Peyer's patch (tissue), 4 donors: ENCODE measurements around the gene TRAPPC13. TPM values are rescaled to one million over a fixed set of nuclear protein-coding genes. Genes with fewer than 3 reads are reported as not detected.
"Not testable (repeated sequence)": the region's sequence is repeated elsewhere in the genome, so short reads cannot be mapped to it uniquely, and the experiment has no call there.

ENCODE experiments used
- DNase-seq, 3 donors: peaks; one replicate each; pipeline ENCODE4 v3.0.0-alpha.2; 2017 to 2019
- H3K27ac ChIP-seq, 4 donors: fragments of 200-600 bp; sonication (generic); one replicate each; pipeline ENCODE4 v1.5.1; 2016 to 2019
- H3K27me3 ChIP-seq, 2 donors: fragments of 200-600 bp; sonication (generic); one replicate each; pipeline ENCODE4 v1.5.1; 2019
- H3K36me3 ChIP-seq, 3 donors: fragments of 200-600 bp; sonication (generic); one replicate each; pipeline ENCODE4 v1.5.1; 2016 to 2019
- H3K4me1 ChIP-seq, 4 donors: fragments of 200-600 bp; sonication (generic); one replicate each; pipeline ENCODE4 v1.5.1; 2016 to 2019
- H3K4me3 ChIP-seq, 4 donors: fragments of 200-600 bp; sonication (generic); 1 replicate in 3 of 4; 2 replicates in 1 of 4; pipeline ENCODE4 v1.5.1; 2016 to 2019; ENCODE audit warnings: mild to moderate bottlenecking in 1 of 4
- H3K9me3 ChIP-seq, 4 donors: fragments of 200-600 bp; sonication (generic); one replicate each; pipeline ENCODE4 v1.5.1; 2016 to 2019; ENCODE audit warnings: mild to moderate bottlenecking in 1 of 4
- CTCF ChIP-seq, 6 experiments: fragments of 450-650 bp in 4 of 6; fragments of 200-600 bp in 2 of 6; sonication (generic) in 1 of 6; IDR thresholded peaks; one replicate each; pipeline ENCODE4 v1.5.1; 2017 to 2019; ENCODE audit warnings: antibody characterized with exemption in 6 of 6, mild to moderate bottlenecking in 3 of 6, moderate library complexity in 1 of 6
- POLR2A ChIP-seq, 2 donors: fragments of 450-650 bp; IDR thresholded peaks; one replicate each; pipeline ENCODE4 v1.5.1; 2017; ENCODE audit warnings: antibody characterized with exemption in 2 of 2, mild to moderate bottlenecking in 2 of 2, moderate library complexity in 2 of 2
- total RNA-seq, 4 donors: library from RNA; depleted of rRNA; stranded (reverse); fragments of >200 nt; gene quantifications; one replicate each; pipeline ENCODE4 v1.1.0, GENCODE V29; 2016

Gene TRAPPC13
- total RNA-seq, 4 donors from 2014 or later: 19.0 to 27.1 (median 24.9) TPM

GRCh38 chr5:65668696-65669095 lies 43.9 kb downstream of the TRAPPC13 start:
- no peak for DNase-seq
- H3K36me3 ChIP-seq: peaks cover 0 to 19% (median 0%) of the 10 kb centered on the region in 3 donors
- TF ChIP-seq CTCF (IDR thresholded peaks at IDR 0.05) (no peak), POLR2A (IDR thresholded peaks at IDR 0.05) (no peak)
- H3K9me3 ChIP-seq: no peaks in the 10 kb centered on the region
- H3K27ac ChIP-seq: no peak overlapping the region
- H3K4me1 ChIP-seq: no peaks in the 10 kb centered on the region
- no peak overlapping the region for H3K4me3 ChIP-seq
- H3K27me3 ChIP-seq: no peaks in the 10 kb centered on the region

- DNase-seq: no peak
- no peak for TF ChIP-seq CTCF (IDR thresholded peaks at IDR 0.05)
- TF ChIP-seq POLR2A (IDR thresholded peaks at IDR 0.05): no peak
- Histone ChIP-seq H3K27me3 (no peaks in the 10 kb centered on the region), H3K36me3 (peaks cover 0 to 6% (median 0%) of the 10 kb centered on the region in 3 donors), H3K27ac (no peak overlapping the region), H3K9me3 (no peaks in the 10 kb centered on the region), H3K4me1 (no peaks in the 10 kb centered on the region), H3K4me3 (no peak overlapping the region)
These were observed 48.0 kb downstream of the TRAPPC13 start for GRCh38 chr5:65672796-65673195.

- TF ChIP-seq POLR2A (IDR thresholded peaks at IDR 0.05): no peak
- DNase-seq: no peak
- Histone ChIP-seq H3K27me3 (no peaks in the 10 kb centered on the region), H3K4me1 (no peaks in the 10 kb centered on the region), H3K9me3 (no peaks in the 10 kb centered on the region), H3K4me3 (no peak overlapping the region), H3K36me3 (peaks cover 0 to 6% (median 0%) of the 10 kb centered on the region in 3 donors), H3K27ac (no peak overlapping the region)
These were observed 49.9 kb downstream of the TRAPPC13 start for GRCh38 chr5:65674749-65675148.

- not testable (repeated sequence) for DNase-seq, H3K27ac ChIP-seq, H3K4me3 ChIP-seq, H3K4me1 ChIP-seq, H3K27me3 ChIP-seq, H3K9me3 ChIP-seq
- peaks cover 0 to 11% (median 0%) of the 10 kb centered on the region in 3 donors for H3K36me3 ChIP-seq
These were observed 51.2 kb downstream of the TRAPPC13 start for GRCh38 chr5:65676056-65676455.

- Histone ChIP-seq H3K27me3 (no peaks in the 10 kb centered on the region), H3K27ac (no peak overlapping the region), H3K9me3 (no peaks in the 10 kb centered on the region), H3K4me3 (no peak overlapping the region), H3K36me3 (peaks cover 0 to 12% (median 0%) of the 10 kb centered on the region in 3 donors), H3K4me1 (no peaks in the 10 kb centered on the region)
- DNase-seq: no peak
- TF ChIP-seq POLR2A (IDR thresholded peaks at IDR 0.05) (no peak), CTCF (IDR thresholded peaks at IDR 0.05) (no peak)
These were observed 57.3 kb downstream of the TRAPPC13 start for GRCh38 chr5:65682148-65682547.

GRCh38 chr5:65693121-65693520 lies 68.3 kb downstream of the TRAPPC13 start:
- Histone ChIP-seq H3K27ac (no peak overlapping the region), H3K27me3 (no peaks in the 10 kb centered on the region), H3K9me3 (no peaks in the 10 kb centered on the region), H3K36me3 (no peaks in the 10 kb centered on the region), H3K4me1 (no peaks in the 10 kb centered on the region), H3K4me3 (no peak overlapping the region)
- DNase-seq: no peak
- no peak for TF ChIP-seq POLR2A (IDR thresholded peaks at IDR 0.05)
- TF ChIP-seq CTCF (IDR thresholded peaks at IDR 0.05): no peak

- H3K36me3 ChIP-seq: no peaks in the 10 kb centered on the region
- TF ChIP-seq POLR2A (IDR thresholded peaks at IDR 0.05) (no peak), CTCF (IDR thresholded peaks at IDR 0.05) (no peak)
- no peak overlapping the region for H3K4me3 ChIP-seq
- no peak overlapping the region for H3K27ac ChIP-seq
- H3K4me1 ChIP-seq: no peaks in the 10 kb centered on the region
- no peaks in the 10 kb centered on the region for H3K9me3 ChIP-seq
- H3K27me3 ChIP-seq: no peaks in the 10 kb centered on the region
- no peak for DNase-seq
These were observed 70.4 kb downstream of the TRAPPC13 start for GRCh38 chr5:65695162-65695755.
